Neural progenitor cell (in vitro differentiated cells): Measurements from ENCODE around the gene IQCE.

ENCODE experiments used
- EZH2phosphoT487 ChIP-seq: fragments of 200-600 bp; sonication (generic); IDR thresholded peaks from 2 replicates; pipeline ENCODE4 v1.6.1; 2017; ENCODE audit warnings: antibody characterized with exemption
- TF ChIP-seq, protein P1 (sequence below): fragments of 200-600 bp; sonication (generic); IDR thresholded peaks from 2 replicates; pipeline ENCODE4 v1.5.1; 2017; ENCODE audit warnings: antibody characterized with exemption, mild to moderate bottlenecking

DNA sequence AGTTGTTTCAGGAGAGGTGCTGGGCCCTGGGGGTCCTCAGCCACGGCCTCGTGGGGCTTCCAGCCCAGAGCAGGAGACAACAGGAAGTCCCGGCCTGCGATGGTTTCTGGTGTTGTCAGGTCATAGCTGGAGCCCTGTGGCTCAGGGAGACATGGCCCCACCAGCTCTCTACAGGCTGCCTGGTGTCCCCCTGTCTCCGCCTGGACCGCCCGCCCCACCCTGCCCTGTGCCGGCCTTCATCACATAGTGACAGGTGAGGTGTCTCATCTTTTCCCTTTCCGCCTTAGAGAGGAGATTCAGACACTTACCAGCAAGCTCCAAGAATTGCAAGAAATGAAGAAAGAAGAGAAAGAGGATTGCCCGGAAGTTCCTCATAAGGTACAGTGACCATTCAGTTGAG, 35.8 kb downstream of the IQCE start:
- TF ChIP-seq, protein P1, sequence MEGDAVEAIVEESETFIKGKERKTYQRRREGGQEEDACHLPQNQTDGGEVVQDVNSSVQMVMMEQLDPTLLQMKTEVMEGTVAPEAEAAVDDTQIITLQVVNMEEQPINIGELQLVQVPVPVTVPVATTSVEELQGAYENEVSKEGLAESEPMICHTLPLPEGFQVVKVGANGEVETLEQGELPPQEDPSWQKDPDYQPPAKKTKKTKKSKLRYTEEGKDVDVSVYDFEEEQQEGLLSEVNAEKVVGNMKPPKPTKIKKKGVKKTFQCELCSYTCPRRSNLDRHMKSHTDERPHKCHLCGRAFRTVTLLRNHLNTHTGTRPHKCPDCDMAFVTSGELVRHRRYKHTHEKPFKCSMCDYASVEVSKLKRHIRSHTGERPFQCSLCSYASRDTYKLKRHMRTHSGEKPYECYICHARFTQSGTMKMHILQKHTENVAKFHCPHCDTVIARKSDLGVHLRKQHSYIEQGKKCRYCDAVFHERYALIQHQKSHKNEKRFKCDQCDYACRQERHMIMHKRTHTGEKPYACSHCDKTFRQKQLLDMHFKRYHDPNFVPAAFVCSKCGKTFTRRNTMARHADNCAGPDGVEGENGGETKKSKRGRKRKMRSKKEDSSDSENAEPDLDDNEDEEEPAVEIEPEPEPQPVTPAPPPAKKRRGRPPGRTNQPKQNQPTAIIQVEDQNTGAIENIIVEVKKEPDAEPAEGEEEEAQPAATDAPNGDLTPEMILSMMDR: no peak
- TF ChIP-seq EZH2phosphoT487: no peak
